GM21825 (cell line): ENCODE results near the gene PADI4.

ENCODE experiments used
- ATAC-seq: cut with Tn5 transposase; IDR thresholded peaks from one replicate; pipeline ENCODE4 v1.9.1; 2021; ENCODE audit warnings: mild to moderate bottlenecking, moderate library complexity; ENCODE audit not compliant: unreplicated experiment

The PADI4 gene

GRCh38 chr1:17346046-17346789 lies 38.2 kb downstream of the PADI4 start:
- no peak for ATAC-seq

- ATAC-seq, result no peak
Observed at GRCh38 chr1:17347769-17348592, 40.0 kb downstream of the PADI4 start.

GRCh38 chr1:17348593-17349234 lies 40.7 kb downstream of the PADI4 start:
- no peak for ATAC-seq

- no peak for ATAC-seq
Observed at GRCh38 chr1:17350083-17350482, 42.1 kb downstream of the PADI4 start.

GRCh38 chr1:17350928-17351446 lies 43.0 kb downstream of the PADI4 start:
- ATAC-seq, result no peak

- ATAC-seq, result no peak
Observed at GRCh38 chr1:17351598-17352324, 43.8 kb downstream of the PADI4 start.

GRCh38 chr1:17352419-17352909 lies 44.5 kb downstream of the PADI4 start:
- ATAC-seq, result no peak

- ATAC-seq, result no peak
Observed at GRCh38 chr1:17355898-17356297, 47.9 kb downstream of the PADI4 start.

- ATAC-seq, result no peak
Observed at GRCh38 chr1:17356387-17357026, 48.5 kb downstream of the PADI4 start.

GRCh38 chr1:17358557-17358956 lies 50.6 kb downstream of the PADI4 start:
- no peak for ATAC-seq

GRCh38 chr1:17359031-17359430 lies 51.0 kb downstream of the PADI4 start:
- no peak for ATAC-seq

- ATAC-seq, result no peak
Observed at GRCh38 chr1:17359808-17360207, 51.8 kb downstream of the PADI4 start.

GRCh38 chr1:17360272-17360956 lies 52.4 kb downstream of the PADI4 start:
- ATAC-seq, result no peak

GRCh38 chr1:17361687-17362086 lies 53.7 kb downstream of the PADI4 start:
- no peak for ATAC-seq

- no peak for ATAC-seq
Observed at GRCh38 chr1:17363351-17363750, 55.4 kb downstream of the PADI4 start.

- ATAC-seq, result no peak
Observed at GRCh38 chr1:17363771-17364170, 55.8 kb downstream of the PADI4 start.

GRCh38 chr1:17365293-17365692 lies 57.3 kb downstream of the PADI4 start:
- ATAC-seq, result no peak

- ATAC-seq, result no peak
Observed at GRCh38 chr1:17369466-17369865, 61.5 kb downstream of the PADI4 start.

GRCh38 chr1:17370618-17371017 lies 62.6 kb downstream of the PADI4 start:
- no peak for ATAC-seq

- no peak for ATAC-seq
Observed at GRCh38 chr1:17371896-17372295, 63.9 kb downstream of the PADI4 start, which contains the start of gene PADI6. PADI6 (plus strand) TSS chr1:17372196; CDS start chr1:17372246, 50 bp downstream.
